SU-DHL-6 (cell line): ENCODE data around the gene PACS2.

Experiments used
- EZH2phosphoT487 ChIP-seq: fragments of 200-600 bp; sonication (generic), shearing (Covaris generic); conservative IDR thresholded peaks from 2 replicates; pipeline ENCODE4 v1.6.1; 2018; ENCODE audit warnings: mild to moderate bottlenecking, antibody characterized with exemption, low read length, moderate library complexity, mixed read lengths
- TF ChIP-seq, protein P1 (sequence below): fragments of 200-600 bp; sonication (generic); IDR thresholded peaks from one replicate; pipeline ENCODE4 v1.5.1; 2017; ENCODE audit warnings: antibody characterized with exemption, mild to moderate bottlenecking, low read length, moderate library complexity; ENCODE audit not compliant: insufficient read depth, poor library complexity, severe bottlenecking

DNA sequence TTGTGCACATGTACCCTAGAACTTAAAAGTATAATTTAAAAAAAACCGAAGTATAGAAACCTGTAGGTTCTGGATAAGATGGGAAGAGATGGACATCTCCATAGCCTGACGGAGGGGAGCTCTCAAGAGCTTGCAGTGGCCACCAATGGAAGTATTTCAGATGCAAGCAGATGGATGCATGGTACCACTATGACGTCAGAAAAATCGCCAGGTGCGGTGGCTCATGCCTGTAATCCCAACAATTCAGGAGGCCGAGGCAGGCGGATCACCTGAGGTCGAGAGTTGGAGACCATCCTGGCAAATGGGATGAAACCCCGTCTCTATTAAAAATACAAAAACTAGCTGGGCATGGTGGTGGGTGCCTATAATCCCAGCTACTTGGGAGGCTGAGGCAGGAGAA lies 87.2 kb downstream of the PACS2 start:
- TF ChIP-seq, protein P1, sequence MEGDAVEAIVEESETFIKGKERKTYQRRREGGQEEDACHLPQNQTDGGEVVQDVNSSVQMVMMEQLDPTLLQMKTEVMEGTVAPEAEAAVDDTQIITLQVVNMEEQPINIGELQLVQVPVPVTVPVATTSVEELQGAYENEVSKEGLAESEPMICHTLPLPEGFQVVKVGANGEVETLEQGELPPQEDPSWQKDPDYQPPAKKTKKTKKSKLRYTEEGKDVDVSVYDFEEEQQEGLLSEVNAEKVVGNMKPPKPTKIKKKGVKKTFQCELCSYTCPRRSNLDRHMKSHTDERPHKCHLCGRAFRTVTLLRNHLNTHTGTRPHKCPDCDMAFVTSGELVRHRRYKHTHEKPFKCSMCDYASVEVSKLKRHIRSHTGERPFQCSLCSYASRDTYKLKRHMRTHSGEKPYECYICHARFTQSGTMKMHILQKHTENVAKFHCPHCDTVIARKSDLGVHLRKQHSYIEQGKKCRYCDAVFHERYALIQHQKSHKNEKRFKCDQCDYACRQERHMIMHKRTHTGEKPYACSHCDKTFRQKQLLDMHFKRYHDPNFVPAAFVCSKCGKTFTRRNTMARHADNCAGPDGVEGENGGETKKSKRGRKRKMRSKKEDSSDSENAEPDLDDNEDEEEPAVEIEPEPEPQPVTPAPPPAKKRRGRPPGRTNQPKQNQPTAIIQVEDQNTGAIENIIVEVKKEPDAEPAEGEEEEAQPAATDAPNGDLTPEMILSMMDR: no peak
- no peak for TF ChIP-seq EZH2phosphoT487
